Loucy (cell line): ENCODE results near the gene UNC13B.

Source experiments
- H2AFZ ChIP-seq: fragments of 200-600 bp; sonication (generic); 2 replicates; pipeline ENCODE4 v1.6.0; 2016; ENCODE audit warnings: antibody characterized with exemption, mild to moderate bottlenecking, low read length, moderate library complexity
- H3F3A ChIP-seq: fragments of 200-600 bp; 2 replicates; pipeline ENCODE4 v1.6.0; 2016; ENCODE audit warnings: antibody characterized with exemption, low read depth, mild to moderate bottlenecking
- H3K27me3 ChIP-seq: fragments of 200-600 bp; sonication (generic); 2 replicates; pipeline ENCODE4 v1.6.1; 2014; ENCODE audit warnings: low read length, mild to moderate bottlenecking; ENCODE audit not compliant: insufficient read depth, poor library complexity, severe bottlenecking
- H3K36me3 ChIP-seq: fragments of 200-600 bp; sonication (generic); 2 replicates; pipeline ENCODE4 v1.6.1; 2016; ENCODE audit warnings: low read length; ENCODE audit not compliant: insufficient read depth
- H3K4me1 ChIP-seq: fragments of 200-600 bp; sonication (generic); 2 replicates; pipeline ENCODE4 v1.5.1; 2014; ENCODE audit warnings: low read length, mild to moderate bottlenecking; ENCODE audit not compliant: insufficient read depth, poor library complexity, severe bottlenecking
- H3K4me2 ChIP-seq: fragments of 200-600 bp; sonication (generic); 2 replicates; pipeline ENCODE4 v1.6.0; 2014; ENCODE audit warnings: antibody characterized with exemption, low read length, low read depth, mild to moderate bottlenecking; ENCODE audit not compliant: poor library complexity, severe bottlenecking
- H3K4me3 ChIP-seq: fragments of 200-600 bp; sonication (generic); 2 replicates; pipeline ENCODE4 v1.5.1; 2014; ENCODE audit warnings: low read length, mild to moderate bottlenecking, mixed read lengths; ENCODE audit not compliant: poor library complexity, severe bottlenecking
- H3K79me2 ChIP-seq: fragments of 200-600 bp; sonication (generic); 2 replicates; pipeline ENCODE4 v1.6.1; 2014; ENCODE audit warnings: low read length; ENCODE audit not compliant: insufficient read depth
- H3K9ac ChIP-seq: fragments of 200-600 bp; sonication (generic); 2 replicates; pipeline ENCODE4 v1.6.0; 2014; ENCODE audit warnings: mild to moderate bottlenecking, low read depth, low read length, moderate library complexity; ENCODE audit not compliant: poor library complexity, severe bottlenecking
- H3K9me2 ChIP-seq: fragments of 200-600 bp; sonication (generic); replicated peaks from 2 replicates; pipeline ENCODE4 v1.6.1; 2016; ENCODE audit warnings: low read depth, low read length, mixed read lengths
- H3K9me3 ChIP-seq: fragments of 200-600 bp; sonication (generic); 2 replicates; pipeline ENCODE4 v1.6.1; 2014; ENCODE audit warnings: mild to moderate bottlenecking, antibody characterized with exemption, low read length, low read depth; ENCODE audit not compliant: insufficient read depth
- H4K20me1 ChIP-seq: fragments of 200-600 bp; sonication (generic); 2 replicates; pipeline ENCODE4 v1.6.0; 2014; ENCODE audit warnings: antibody characterized with exemption, low read length, mild to moderate bottlenecking; ENCODE audit not compliant: insufficient read depth, poor library complexity, severe bottlenecking
- EZH2phosphoT487 ChIP-seq: fragments of 200-600 bp; IDR thresholded peaks from 2 replicates; pipeline ENCODE4 v1.6.1; 2018; ENCODE audit warnings: antibody characterized with exemption, mild to moderate bottlenecking, moderate library complexity, borderline replicate concordance
- TF ChIP-seq, protein P1 (sequence below): fragments of 200-600 bp; sonication (generic); conservative IDR thresholded peaks from 2 replicates; pipeline ENCODE4 v1.5.1; 2014; ENCODE audit warnings: mild to moderate bottlenecking, antibody characterized with exemption, low read length

Gene UNC13B

DNA sequence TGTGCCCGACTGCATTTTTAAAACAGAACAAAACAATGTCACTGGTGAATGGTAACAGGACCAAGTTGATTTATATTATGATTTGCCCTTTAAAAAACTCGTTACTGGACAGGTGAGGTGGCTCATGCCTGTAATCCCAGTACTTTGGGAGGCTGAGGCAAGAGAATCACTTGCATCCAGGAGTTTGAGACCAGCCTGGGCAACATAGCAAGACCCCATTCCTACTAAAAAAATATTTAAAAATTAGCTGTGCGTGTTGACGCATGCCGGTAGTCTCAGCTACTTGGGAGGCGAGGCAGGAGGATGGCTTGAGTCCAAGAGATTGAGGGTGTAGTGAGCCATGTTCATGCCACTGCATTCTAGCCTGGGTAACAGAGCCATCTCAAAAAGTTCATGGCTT, 7.2 kb downstream of the UNC13B start:
- H4K20me1 ChIP-seq: no peaks in the 10 kb centered on the region
- TF ChIP-seq, protein P1, sequence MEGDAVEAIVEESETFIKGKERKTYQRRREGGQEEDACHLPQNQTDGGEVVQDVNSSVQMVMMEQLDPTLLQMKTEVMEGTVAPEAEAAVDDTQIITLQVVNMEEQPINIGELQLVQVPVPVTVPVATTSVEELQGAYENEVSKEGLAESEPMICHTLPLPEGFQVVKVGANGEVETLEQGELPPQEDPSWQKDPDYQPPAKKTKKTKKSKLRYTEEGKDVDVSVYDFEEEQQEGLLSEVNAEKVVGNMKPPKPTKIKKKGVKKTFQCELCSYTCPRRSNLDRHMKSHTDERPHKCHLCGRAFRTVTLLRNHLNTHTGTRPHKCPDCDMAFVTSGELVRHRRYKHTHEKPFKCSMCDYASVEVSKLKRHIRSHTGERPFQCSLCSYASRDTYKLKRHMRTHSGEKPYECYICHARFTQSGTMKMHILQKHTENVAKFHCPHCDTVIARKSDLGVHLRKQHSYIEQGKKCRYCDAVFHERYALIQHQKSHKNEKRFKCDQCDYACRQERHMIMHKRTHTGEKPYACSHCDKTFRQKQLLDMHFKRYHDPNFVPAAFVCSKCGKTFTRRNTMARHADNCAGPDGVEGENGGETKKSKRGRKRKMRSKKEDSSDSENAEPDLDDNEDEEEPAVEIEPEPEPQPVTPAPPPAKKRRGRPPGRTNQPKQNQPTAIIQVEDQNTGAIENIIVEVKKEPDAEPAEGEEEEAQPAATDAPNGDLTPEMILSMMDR: no peak
- TF ChIP-seq EZH2phosphoT487: no peak
- H3K9me3 ChIP-seq: no peaks in the 10 kb centered on the region
- no peak overlapping the region for H2AFZ ChIP-seq
- H3K27me3 ChIP-seq: no peaks in the 10 kb centered on the region
- no peak overlapping the region for H3K4me3 ChIP-seq
- no peaks in the 10 kb centered on the region for H3K9me2 ChIP-seq
- H3K79me2 ChIP-seq: no peaks in the 10 kb centered on the region
- H3K9ac ChIP-seq: no peak overlapping the region
- no peaks in the 10 kb centered on the region for H3K36me3 ChIP-seq
- no peak overlapping the region for H3K4me2 ChIP-seq
- peaks cover 13% of the 10 kb centered on the region for H3K4me1 ChIP-seq
- H3F3A ChIP-seq: no peaks in the 10 kb centered on the region

DNA sequence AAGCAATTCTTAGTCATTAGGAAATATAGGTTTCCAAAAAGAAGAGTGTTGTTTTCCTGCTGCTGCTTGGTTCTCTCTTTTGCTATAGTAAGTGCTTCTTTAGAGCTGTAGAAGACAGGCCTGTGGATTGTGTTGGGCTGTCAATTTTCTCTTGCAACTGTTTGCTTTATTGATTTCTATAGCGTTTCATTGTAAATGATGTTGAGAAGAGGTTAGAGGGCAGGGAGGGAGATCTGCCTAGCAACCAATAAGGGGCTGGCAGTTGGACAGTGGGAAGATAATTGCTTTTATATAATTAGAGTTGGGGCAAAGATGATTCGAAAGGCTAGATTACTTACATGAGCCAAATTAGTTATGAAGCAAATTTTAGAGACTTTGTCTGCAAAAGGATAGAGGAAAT, 11.1 kb downstream of the UNC13B start:
- no peak for TF ChIP-seq EZH2phosphoT487
- TF ChIP-seq, protein P1: no peak
- no peaks in the 10 kb centered on the region for H3K9me2 ChIP-seq
- H4K20me1 ChIP-seq: no peaks in the 10 kb centered on the region

DNA sequence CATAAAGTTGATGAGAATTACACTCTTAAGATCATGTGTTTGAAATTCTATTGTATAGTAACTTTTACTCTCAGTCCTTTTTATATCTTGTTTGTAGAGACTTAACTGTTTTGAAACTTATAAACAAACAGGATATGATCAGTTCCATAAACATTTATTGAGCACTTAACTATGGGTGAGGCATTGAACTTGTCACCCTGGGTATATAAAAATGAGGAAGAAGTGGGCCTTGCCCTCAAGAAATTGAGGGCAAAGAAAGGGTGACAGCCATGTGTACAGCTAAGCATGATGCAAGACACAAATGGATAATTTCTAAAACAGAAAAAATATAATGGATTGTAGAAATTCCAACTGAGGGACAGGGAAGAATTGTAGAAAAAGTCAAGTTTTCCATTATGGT, 15.7 kb downstream of the UNC13B start:
- H3K9me2 ChIP-seq: no peaks in the 10 kb centered on the region
- no peak overlapping the region for H3K4me3 ChIP-seq
- TF ChIP-seq, protein P1: no peak
- no peak for TF ChIP-seq EZH2phosphoT487
- H3K36me3 ChIP-seq: no peaks in the 10 kb centered on the region
- H3K27me3 ChIP-seq: no peaks in the 10 kb centered on the region
- no peak overlapping the region for H3K4me2 ChIP-seq
- H3F3A ChIP-seq: no peaks in the 10 kb centered on the region
- no peak overlapping the region for H2AFZ ChIP-seq
- H3K4me1 ChIP-seq: peaks cover 6% of the 10 kb centered on the region
- no peaks in the 10 kb centered on the region for H3K79me2 ChIP-seq
- no peaks in the 10 kb centered on the region for H3K9me3 ChIP-seq
- no peak overlapping the region for H3K9ac ChIP-seq
- no peaks in the 10 kb centered on the region for H4K20me1 ChIP-seq

More for the DNA sequence above, 11.1 kb downstream of the UNC13B start:
- Histone ChIP-seq H2AFZ (no peak overlapping the region; the same call in 1 of the 2 replicates), H3K36me3 (no peaks in the 10 kb centered on the region), H3K79me2 (no peaks in the 10 kb centered on the region), H3K4me2 (no peak overlapping the region), H3K4me3 (no peak overlapping the region), H3F3A (no peaks in the 10 kb centered on the region), H3K9ac (no peak overlapping the region), H3K9me3 (no peaks in the 10 kb centered on the region), H3K27me3 (no peaks in the 10 kb centered on the region), H3K4me1 (peaks cover 7% of the 10 kb centered on the region)
